Measurements from ENCODE around the gene MT2A.
"Not testable (repeated sequence)": the region's sequence is repeated elsewhere in the genome, so short reads cannot be mapped to it uniquely, and the experiment has no call there.

Gene MT2A

GRCh38 chr16:56608043-56608875 lies at the start of gene MT2A:
Gene MT2A (plus strand): TSS chr16:56608584. CDS start chr16:56608656, 72 bp downstream.
- peak; percentile 87 for DNase-seq

GRCh38 chr16:56559109-56559508 lies 49.3 kb upstream of the MT2A start:
- no peak for DNase-seq

GRCh38 chr16:56560447-56560846 lies 47.9 kb upstream of the MT2A start:
- DNase-seq: no peak

- no peak for DNase-seq
Observed at GRCh38 chr16:56561126-56561525, 47.3 kb upstream of the MT2A start.

- no peak for DNase-seq
Observed at GRCh38 chr16:56564793-56565477, 43.4 kb upstream of the MT2A start, which contains the start of gene MT4. Gene MT4 (plus strand): TSS chr16:56565073. CDS start chr16:56565129, 56 bp downstream.

- no peak for DNase-seq
Observed at GRCh38 chr16:56569971-56570370, 38.4 kb upstream of the MT2A start.

- no peak for DNase-seq
Observed at GRCh38 chr16:56571525-56571924, 36.9 kb upstream of the MT2A start.

GRCh38 chr16:56574625-56575024 lies 33.8 kb upstream of the MT2A start:
- no peak for DNase-seq

- DNase-seq: peak; percentile 89
Observed at GRCh38 chr16:56576585-56577299, 31.6 kb upstream of the MT2A start.

- DNase-seq: no peak
Observed at GRCh38 chr16:56577300-56577625, 31.1 kb upstream of the MT2A start.

- no peak for DNase-seq
Observed at GRCh38 chr16:56580391-56581048, 27.9 kb upstream of the MT2A start.

- not testable (repeated sequence) for DNase-seq
Observed at GRCh38 chr16:56582911-56583310, 25.5 kb upstream of the MT2A start.

- no peak for DNase-seq
Observed at GRCh38 chr16:56583351-56584168, 24.8 kb upstream of the MT2A start.

GRCh38 chr16:56584276-56584675 lies 24.1 kb upstream of the MT2A start:
- DNase-seq: no peak

- no peak for DNase-seq
Observed at GRCh38 chr16:56588781-56589140, 19.6 kb upstream of the MT2A start.

GRCh38 chr16:56589141-56590039 lies 19.0 kb upstream of the MT2A start, which contains the start of gene MT3:
Gene MT3 (plus strand): TSS chr16:56589528. CDS start chr16:56589591, 63 bp downstream.
- DNase-seq: no peak

GRCh38 chr16:56591377-56592060 lies 16.9 kb upstream of the MT2A start:
- no peak for DNase-seq

- no peak for DNase-seq
Observed at GRCh38 chr16:56593573-56594291, 14.7 kb upstream of the MT2A start.

GRCh38 chr16:56594292-56594619 lies 14.1 kb upstream of the MT2A start:
- no peak for DNase-seq

All from CD4-positive, alpha-beta T cell treated with Interleukin-12 subunit alpha and Interleukin-12 subunit beta, for 1 hour (primary cell).